Thymus (tissue), 11 donors: ENCODE data around the gene TNS3. TPM values are rescaled to one million over a fixed set of nuclear protein-coding genes. Genes with fewer than 3 reads are reported as not detected.
A peak's percentile ranks its signal among the peaks of the same experiment; 100 is the strongest.

Source experiments
- DNase-seq, 9 donors: peaks; one replicate each; pipeline ENCODE4 v3.0.0-alpha.2; 2013; ENCODE audit warnings: low spot score in 9 of 9, low read depth in 6 of 9, missing footprints in 1 of 9
- H3K27ac ChIP-seq, 2 donors: one replicate each; pipeline ENCODE4 v1.5.1; 2013; ENCODE audit warnings: control low read depth in 1 of 2, low read depth in 1 of 2, low read length in 1 of 2, mild to moderate bottlenecking in 1 of 2, moderate library complexity in 1 of 2
- H3K27me3 ChIP-seq, 2 donors: one replicate each; pipeline ENCODE4 v1.5.1; 2013; ENCODE audit warnings: low read length in 1 of 2; ENCODE audit not compliant: control insufficient read depth in 2 of 2, insufficient read depth in 1 of 2
- H3K36me3 ChIP-seq, 2 donors: one replicate each; pipeline ENCODE4 v1.5.1; 2013; ENCODE audit warnings: low read length in 1 of 2, mild to moderate bottlenecking in 1 of 2, moderate library complexity in 1 of 2; ENCODE audit not compliant: control insufficient read depth in 2 of 2, insufficient read depth in 2 of 2
- H3K4me1 ChIP-seq, 2 donors: one replicate each; pipeline ENCODE4 v1.5.1; 2013; ENCODE audit warnings: low read length in 2 of 2; ENCODE audit not compliant: control insufficient read depth in 2 of 2, insufficient read depth in 2 of 2
- H3K4me3 ChIP-seq, 2 donors: one replicate each; pipeline ENCODE4 v1.5.1; 2013; ENCODE audit warnings: low read length in 2 of 2, control low read depth in 1 of 2, mild to moderate bottlenecking in 1 of 2
- H3K9me3 ChIP-seq, 2 donors: one replicate each; pipeline ENCODE4 v1.5.1; 2013; ENCODE audit warnings: low read length in 1 of 2, mild to moderate bottlenecking in 1 of 2; ENCODE audit not compliant: control insufficient read depth in 2 of 2, insufficient read depth in 1 of 2
- WGBS: extraction: QIAGEN DNeasy Blood & Tissue Kit; methylation state at CpG from one replicate; pipeline ENCODE4 v1.1.7; 2013; 5-methylcytosine and 5-hydroxymethylcytosine counted together
- polyA plus RNA-seq: library from polyadenylated mRNA; stranded (reverse); fragments of 200-250 nt; gene quantifications from one replicate; pipeline ENCODE4 v1.2.3, GENCODE V29; 2013
- total RNA-seq: library from RNA; stranded (reverse); fragments of 120-200 nt; gene quantifications from one replicate; pipeline ENCODE4 v1.2.4, GENCODE V29; 2013
- donor health status: healthy.

TNS3 gene
- total and polyA plus RNA-seq, 2 donors, result 5.9 to 6.2 TPM

GRCh38 chr7:47325337-47325736 lies 256.6 kb downstream of the TNS3 start:
- 95% methylated on average over 6 of the region's 6 CpGs for WGBS
- H3K9me3 ChIP-seq, result no peaks in the 10 kb centered on the region
- H3K4me3 ChIP-seq, result no peak overlapping the region
- H3K27me3 ChIP-seq, result no peaks in the 10 kb centered on the region
- no peaks in the 10 kb centered on the region for H3K36me3 ChIP-seq
- peaks cover 0 to 2% of the 10 kb centered on the region in 2 donors for H3K4me1 ChIP-seq
- no peak for DNase-seq
- H3K27ac ChIP-seq, result no peak overlapping the region

GRCh38 chr7:47323904-47324303 lies 258.0 kb downstream of the TNS3 start:
- H3K27ac ChIP-seq, result no peak overlapping the region

DNA sequence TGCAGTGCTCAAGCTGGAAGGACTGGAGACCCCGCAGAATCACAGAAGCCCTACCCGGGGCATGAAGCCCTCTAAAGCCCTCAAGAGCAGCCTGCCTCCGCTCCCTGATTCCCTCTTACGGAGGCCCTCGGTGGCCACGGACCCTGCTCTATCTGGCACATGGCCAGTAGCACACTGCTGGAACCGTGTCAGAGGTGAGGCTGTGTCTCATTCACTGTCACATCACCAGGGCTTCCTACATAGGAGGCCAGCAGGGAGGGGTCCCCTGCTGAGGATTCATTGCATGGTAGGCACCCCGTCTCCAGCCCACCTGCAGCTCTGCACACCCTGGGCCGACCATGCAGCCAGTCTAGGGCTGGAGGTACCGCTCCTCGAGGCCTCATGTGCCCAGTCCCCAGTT lies 259.2 kb downstream of the TNS3 start:
- no peak overlapping the region for H3K27ac ChIP-seq
- no peak for DNase-seq
- H3K36me3 ChIP-seq, result no peaks in the 10 kb centered on the region

More at GRCh38 chr7:47323904-47324303, 258.0 kb downstream of the TNS3 start:
- no peaks in the 10 kb centered on the region for H3K27me3 ChIP-seq
- H3K4me3 ChIP-seq, result no peak overlapping the region
- DNase-seq, result no peak
- no peaks in the 10 kb centered on the region for H3K9me3 ChIP-seq
- H3K4me1 ChIP-seq, result peaks cover 0 to 2% of the 10 kb centered on the region in 2 donors
- H3K36me3 ChIP-seq, result no peaks in the 10 kb centered on the region
- 97% methylated on average over 4 of the region's 4 CpGs for WGBS

DNA sequence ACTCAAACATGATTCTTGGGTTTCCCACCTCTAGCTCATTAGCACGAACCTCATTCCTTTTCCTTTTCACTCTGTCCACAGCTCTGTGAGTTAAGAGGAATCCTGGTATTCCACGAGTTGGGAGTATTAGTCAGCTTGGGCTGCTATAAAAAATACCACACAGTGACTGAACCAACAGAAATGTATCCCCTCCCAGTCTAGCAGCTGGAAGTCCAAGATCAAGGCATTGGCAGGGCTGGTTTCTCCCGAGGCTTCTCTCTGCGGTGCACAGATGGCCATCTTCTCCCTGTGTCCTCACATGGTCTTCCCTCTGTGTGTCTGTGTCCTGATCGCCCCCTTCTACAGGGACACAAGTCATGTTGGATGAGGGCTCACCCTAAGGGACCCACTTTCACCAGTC lies 261.6 kb downstream of the TNS3 start:
- Histone ChIP-seq H3K27ac (no peak overlapping the region), H3K9me3 (no peaks in the 10 kb centered on the region), H3K4me3 (no peak overlapping the region), H3K36me3 (no peaks in the 10 kb centered on the region), H3K4me1 (peaks cover 0 to 12% of the 10 kb centered on the region in 2 donors), H3K27me3 (no peaks in the 10 kb centered on the region)
- 94% methylated on average over 5 of the region's 5 CpGs for WGBS
- no peak for DNase-seq

More for the DNA sequence above, 259.2 kb downstream of the TNS3 start:
- H3K4me1 ChIP-seq, result peaks cover 0 to 9% of the 10 kb centered on the region in 2 donors
- H3K4me3 ChIP-seq, result no peak overlapping the region
- H3K9me3 ChIP-seq, result no peaks in the 10 kb centered on the region
- WGBS, result 93% methylated on average over 11 of the region's 11 CpGs
- no peaks in the 10 kb centered on the region for H3K27me3 ChIP-seq

- no peak overlapping the region for H3K27ac ChIP-seq
- no peaks in the 10 kb centered on the region for H3K36me3 ChIP-seq
- peaks cover 0 to 12% of the 10 kb centered on the region in 2 donors for H3K4me1 ChIP-seq
These were observed 263.3 kb downstream of the TNS3 start for GRCh38 chr7:47318395-47319182.

DNA sequence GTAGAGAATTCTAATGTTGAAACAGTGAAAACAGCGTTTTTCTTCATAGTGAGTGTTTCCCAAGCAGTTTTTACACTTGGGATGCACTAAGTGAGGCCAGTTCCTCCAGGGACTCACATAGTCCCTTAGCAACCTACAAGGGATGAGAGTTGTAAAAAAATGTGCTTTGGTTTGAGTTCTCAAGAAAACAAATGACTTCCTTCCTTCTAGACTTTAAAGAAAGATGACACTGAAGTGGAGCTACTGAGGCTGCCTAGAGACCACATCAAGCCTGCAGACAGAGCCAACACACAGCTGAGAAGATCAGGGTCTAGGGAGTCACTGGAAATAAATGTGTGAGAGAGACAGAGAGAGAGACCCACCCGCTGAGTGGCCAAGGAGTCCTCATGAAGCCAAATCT lies 264.4 kb downstream of the TNS3 start:
- Histone ChIP-seq H3K27me3 (no peaks in the 10 kb centered on the region), H3K36me3 (no peaks in the 10 kb centered on the region), H3K4me3 (no peak overlapping the region), H3K9me3 (no peaks in the 10 kb centered on the region), H3K27ac (no peak overlapping the region), H3K4me1 (peaks cover 0 to 12% of the 10 kb centered on the region in 2 donors)
- DNase-seq, result peak in 6 of 9 donors; percentile 8 to 72 (median 22)
- WGBS, result 59% methylated on average over 2 of the region's 2 CpGs

More at GRCh38 chr7:47318395-47319182, 263.3 kb downstream of the TNS3 start:
- H3K4me3 ChIP-seq, result no peak overlapping the region
- H3K27me3 ChIP-seq, result no peaks in the 10 kb centered on the region
- WGBS, result 92% methylated on average over 9 of the region's 9 CpGs
- no peak for DNase-seq
- no peaks in the 10 kb centered on the region for H3K9me3 ChIP-seq

DNA sequence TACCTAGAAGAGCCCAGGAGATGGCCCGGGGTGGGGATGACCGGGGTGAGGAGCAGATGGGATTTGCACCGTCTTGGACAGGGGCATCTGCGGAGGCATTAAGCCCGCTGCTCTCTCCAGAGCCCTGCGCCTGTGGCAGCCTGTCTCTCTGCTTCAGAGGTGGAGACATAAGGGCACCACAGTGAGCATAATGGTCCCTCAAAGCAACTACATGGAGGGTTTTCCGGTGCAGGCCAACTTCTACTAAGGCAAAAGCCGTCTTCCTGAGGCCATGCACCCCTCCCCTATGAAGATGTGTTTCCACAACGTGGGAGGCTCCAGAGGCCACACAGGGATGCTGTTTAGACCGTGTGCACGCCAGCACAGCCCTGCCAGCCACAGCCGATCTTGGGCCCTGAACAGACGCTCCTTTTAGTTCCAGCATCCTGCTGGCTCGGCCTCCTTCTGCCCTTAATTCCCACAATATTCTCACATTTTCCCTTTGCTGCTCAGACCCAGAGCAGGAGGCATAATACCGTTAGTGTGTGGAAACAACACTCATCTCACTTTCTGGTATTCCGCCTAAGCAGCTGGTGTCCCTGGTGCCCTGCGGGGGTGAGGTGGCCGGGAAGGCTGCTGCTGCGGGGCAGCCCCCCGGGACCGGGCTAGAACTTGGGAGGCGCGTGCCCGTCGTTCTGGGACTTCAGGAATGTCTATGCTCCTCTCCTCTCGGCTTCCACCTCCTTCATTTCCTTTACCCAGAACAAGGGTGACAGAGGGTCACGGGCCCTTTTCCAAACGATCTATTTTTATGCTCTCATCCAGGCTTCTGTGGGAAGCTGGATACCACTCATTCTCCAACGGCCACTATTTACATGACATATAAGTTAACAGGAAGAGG lies 266.9 kb downstream of the TNS3 start:
- 96% methylated on average over 29 of the region's 29 CpGs for WGBS
- Histone ChIP-seq H3K36me3 (no peaks in the 10 kb centered on the region), H3K27me3 (no peaks in the 10 kb centered on the region), H3K4me1 (peaks cover 0 to 12% of the 10 kb centered on the region in 2 donors), H3K4me3 (no peak overlapping the region), H3K27ac (no peak overlapping the region), H3K9me3 (no peaks in the 10 kb centered on the region)
- no peak for DNase-seq

GRCh38 chr7:47314248-47314647 lies 267.7 kb downstream of the TNS3 start:
- no peak for DNase-seq
- no peak overlapping the region for H3K4me3 ChIP-seq
- no peaks in the 10 kb centered on the region for H3K27me3 ChIP-seq
- H3K9me3 ChIP-seq, result no peaks in the 10 kb centered on the region
- H3K27ac ChIP-seq, result no peak overlapping the region
- H3K4me1 ChIP-seq, result peaks cover 0 to 12% of the 10 kb centered on the region in 2 donors
- WGBS, result 92% methylated on average over 8 of the region's 8 CpGs
- H3K36me3 ChIP-seq, result no peaks in the 10 kb centered on the region

DNA sequence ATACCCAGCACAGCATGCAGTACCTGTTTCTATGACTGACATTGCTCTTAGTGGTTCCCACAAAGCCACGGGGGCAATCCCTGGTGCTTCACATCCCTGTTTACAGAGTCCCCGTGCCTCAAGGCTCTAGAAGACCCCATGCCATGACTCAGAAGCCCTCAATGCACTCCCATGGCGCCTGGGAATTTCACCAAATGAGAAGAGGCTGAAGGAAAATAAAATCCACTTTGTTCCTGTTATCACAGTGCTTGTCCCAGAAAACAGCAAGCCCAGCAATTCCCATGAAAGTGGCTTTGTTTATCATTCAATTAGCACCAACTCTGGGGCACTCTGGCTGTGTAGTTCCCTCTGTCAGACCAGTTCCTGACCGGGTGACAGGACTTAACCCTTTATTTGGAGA lies 268.3 kb downstream of the TNS3 start:
- Histone ChIP-seq H3K4me3 (no peak overlapping the region), H3K27me3 (no peaks in the 10 kb centered on the region), H3K27ac (no peak overlapping the region), H3K4me1 (peaks cover 0 to 12% of the 10 kb centered on the region in 2 donors), H3K36me3 (no peaks in the 10 kb centered on the region), H3K9me3 (no peaks in the 10 kb centered on the region)
- whole genome bisulfite sequencing, result 89% methylated on average over 4 of the region's 4 CpGs
- DNase-seq, result no peak
